DND-41 (cell line): ENCODE data around the gene NXF1.

Experiments
- EZH2 ChIP-seq: IDR thresholded peaks from 3 replicates; pipeline ENCODE4 v1.6.1; 2012; ENCODE audit warnings: borderline replicate concordance, low read depth, mild to moderate bottlenecking, moderate library complexity, low read length, inconsistent platforms; ENCODE audit not compliant: severe bottlenecking
- TF ChIP-seq, protein P1 (sequence below): IDR thresholded peaks from 2 replicates; pipeline ENCODE4 v1.5.1; 2012; ENCODE audit warnings: borderline replicate concordance, low read length, moderate library complexity, mild to moderate bottlenecking; ENCODE audit not compliant: poor library complexity, severe bottlenecking; ENCODE audit errors: extremely low read depth

DNA sequence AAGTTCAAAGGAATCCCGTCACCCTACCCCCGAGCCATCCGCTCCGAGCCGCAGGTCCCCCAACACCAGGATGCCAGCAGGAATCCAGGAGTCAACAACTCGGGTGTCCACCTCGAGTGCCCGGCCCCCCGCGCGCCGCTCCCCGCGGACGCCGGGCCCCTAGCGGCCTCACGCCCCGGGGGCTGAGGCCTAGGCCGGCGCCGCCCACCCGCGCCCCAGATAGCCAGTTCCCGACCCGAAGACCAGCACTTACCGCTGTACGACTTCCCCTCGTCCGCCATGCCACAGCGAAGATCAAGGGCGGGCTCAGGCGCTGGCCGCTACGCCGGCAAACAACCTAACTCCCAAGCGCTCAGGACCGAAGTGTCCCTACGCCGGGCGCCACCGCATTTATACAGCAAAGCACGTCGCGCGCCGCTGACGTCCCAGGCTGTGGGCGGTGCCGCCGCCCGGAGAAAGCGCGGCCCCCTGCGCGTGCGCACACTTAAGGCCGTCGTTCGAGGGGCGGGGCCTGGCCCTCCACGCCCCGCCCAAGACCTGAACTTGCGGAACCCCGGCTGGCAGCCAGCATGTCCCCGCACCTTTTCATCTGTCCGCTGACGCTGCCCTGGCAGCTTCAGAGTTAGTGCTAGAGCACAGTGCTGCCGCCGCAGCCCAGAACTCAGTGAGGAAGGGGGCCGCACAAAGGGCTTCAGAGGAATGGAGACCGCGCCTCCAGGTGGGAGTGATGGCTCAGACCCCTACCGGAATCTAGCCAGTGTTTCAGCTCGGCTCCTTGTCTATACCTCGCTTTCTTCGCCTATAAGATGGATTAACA, at the start of gene NXF1:
- TF ChIP-seq, protein P1, sequence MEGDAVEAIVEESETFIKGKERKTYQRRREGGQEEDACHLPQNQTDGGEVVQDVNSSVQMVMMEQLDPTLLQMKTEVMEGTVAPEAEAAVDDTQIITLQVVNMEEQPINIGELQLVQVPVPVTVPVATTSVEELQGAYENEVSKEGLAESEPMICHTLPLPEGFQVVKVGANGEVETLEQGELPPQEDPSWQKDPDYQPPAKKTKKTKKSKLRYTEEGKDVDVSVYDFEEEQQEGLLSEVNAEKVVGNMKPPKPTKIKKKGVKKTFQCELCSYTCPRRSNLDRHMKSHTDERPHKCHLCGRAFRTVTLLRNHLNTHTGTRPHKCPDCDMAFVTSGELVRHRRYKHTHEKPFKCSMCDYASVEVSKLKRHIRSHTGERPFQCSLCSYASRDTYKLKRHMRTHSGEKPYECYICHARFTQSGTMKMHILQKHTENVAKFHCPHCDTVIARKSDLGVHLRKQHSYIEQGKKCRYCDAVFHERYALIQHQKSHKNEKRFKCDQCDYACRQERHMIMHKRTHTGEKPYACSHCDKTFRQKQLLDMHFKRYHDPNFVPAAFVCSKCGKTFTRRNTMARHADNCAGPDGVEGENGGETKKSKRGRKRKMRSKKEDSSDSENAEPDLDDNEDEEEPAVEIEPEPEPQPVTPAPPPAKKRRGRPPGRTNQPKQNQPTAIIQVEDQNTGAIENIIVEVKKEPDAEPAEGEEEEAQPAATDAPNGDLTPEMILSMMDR = peak; percentile 28
- TF ChIP-seq EZH2 = no peak
